ENCODE data around the gene GSDMA. TPM values are rescaled to one million over a fixed set of nuclear protein-coding genes. Genes with fewer than 3 reads are reported as not detected.
A peak's percentile ranks its signal among the peaks of the same experiment; 100 is the strongest.

Gene GSDMA, protein sequence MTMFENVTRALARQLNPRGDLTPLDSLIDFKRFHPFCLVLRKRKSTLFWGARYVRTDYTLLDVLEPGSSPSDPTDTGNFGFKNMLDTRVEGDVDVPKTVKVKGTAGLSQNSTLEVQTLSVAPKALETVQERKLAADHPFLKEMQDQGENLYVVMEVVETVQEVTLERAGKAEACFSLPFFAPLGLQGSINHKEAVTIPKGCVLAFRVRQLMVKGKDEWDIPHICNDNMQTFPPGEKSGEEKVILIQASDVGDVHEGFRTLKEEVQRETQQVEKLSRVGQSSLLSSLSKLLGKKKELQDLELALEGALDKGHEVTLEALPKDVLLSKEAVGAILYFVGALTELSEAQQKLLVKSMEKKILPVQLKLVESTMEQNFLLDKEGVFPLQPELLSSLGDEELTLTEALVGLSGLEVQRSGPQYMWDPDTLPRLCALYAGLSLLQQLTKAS
- not detected in 2 replicates for total RNA-seq
- long read RNA-seq = 0 reads

DNA sequence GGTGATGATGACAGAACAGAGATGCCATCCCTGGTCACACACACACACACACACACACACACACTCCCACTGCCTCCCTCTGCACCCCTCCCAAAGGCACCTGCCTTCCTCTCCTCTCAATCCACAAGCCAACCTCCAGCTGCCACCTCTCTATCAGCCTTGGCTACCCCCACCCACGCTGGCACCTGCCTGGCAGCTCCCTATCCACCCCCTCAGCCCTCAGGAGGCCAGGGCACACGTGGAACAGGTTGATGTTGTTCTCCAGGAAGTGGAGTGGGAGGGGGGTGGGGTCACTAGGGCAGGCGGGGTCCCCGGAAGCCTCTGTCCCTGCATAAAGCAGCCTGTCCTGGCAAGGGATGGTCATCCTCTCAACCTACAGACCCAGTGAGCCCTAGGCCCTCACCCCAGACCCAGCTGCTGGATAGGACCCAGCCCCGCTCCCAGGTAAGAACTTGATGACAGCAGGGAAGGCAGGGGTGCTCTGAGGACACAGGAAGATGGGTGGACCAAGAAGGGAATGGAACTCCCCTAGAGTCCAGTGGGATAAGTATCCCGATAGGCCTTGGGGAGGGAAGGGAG lies at the start of gene GSDMA:
GSDMA (plus strand) TSS at position 363 of the 579 bp plus-strand sequence. CDS start 2,684 bp downstream, outside the sequence.
- peak within 1 kb of the TSS; percentile 76 for H3K27ac Mint-ChIP-seq (ENCODE audit: unreplicated experiment)
- peaks cover 36% of the 10 kb centered on the region for H3K27me3 Mint-ChIP-seq (ENCODE audit: low read depth)
- DNase-seq (ENCODE audit: low read depth, low spot score) = no peak
- peaks cover 5% of the 10 kb centered on the region for H3K4me1 Mint-ChIP-seq
- H3K36me3 Mint-ChIP-seq (ENCODE audit: low read depth) = no peaks in the 10 kb centered on the region
- H3K4me3 Mint-ChIP-seq = no peak within 1 kb of the TSS
- TF ChIP-seq, protein P1, sequence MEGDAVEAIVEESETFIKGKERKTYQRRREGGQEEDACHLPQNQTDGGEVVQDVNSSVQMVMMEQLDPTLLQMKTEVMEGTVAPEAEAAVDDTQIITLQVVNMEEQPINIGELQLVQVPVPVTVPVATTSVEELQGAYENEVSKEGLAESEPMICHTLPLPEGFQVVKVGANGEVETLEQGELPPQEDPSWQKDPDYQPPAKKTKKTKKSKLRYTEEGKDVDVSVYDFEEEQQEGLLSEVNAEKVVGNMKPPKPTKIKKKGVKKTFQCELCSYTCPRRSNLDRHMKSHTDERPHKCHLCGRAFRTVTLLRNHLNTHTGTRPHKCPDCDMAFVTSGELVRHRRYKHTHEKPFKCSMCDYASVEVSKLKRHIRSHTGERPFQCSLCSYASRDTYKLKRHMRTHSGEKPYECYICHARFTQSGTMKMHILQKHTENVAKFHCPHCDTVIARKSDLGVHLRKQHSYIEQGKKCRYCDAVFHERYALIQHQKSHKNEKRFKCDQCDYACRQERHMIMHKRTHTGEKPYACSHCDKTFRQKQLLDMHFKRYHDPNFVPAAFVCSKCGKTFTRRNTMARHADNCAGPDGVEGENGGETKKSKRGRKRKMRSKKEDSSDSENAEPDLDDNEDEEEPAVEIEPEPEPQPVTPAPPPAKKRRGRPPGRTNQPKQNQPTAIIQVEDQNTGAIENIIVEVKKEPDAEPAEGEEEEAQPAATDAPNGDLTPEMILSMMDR (conservative IDR thresholded peaks at IDR 0.05) = no peak
- H3K9me3 Mint-ChIP-seq = no peaks in the 10 kb centered on the region

DNA sequence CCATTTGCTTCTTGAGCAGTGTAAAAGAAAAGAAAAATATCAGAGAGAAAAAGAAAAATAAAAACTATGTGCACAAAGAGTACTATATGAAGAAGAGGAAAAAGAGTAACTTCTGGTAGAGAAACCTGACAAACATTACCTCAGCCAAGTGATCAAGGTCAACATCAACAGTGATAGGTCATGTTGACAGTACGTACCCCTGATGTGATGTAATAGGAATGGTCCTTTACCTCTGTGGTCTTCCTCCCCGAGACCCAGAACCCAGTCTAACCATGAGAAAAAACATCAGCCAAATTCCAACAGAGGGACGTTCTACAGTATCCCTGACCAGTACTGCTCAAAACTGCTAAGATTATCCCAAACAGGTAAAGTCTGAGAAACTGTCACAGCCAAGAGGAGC lies 48.8 kb upstream of the GSDMA start:
- TF ChIP-seq, protein P1 (conservative IDR thresholded peaks at IDR 0.05) = no peak
- Mint-ChIP-seq H3K27me3 (ENCODE audit: low read depth) (no peaks in the 10 kb centered on the region), H3K36me3 (ENCODE audit: low read depth) (peaks cover 6% of the 10 kb centered on the region), H3K4me3 (no peak overlapping the region), H3K4me1 (no peaks in the 10 kb centered on the region), H3K27ac (ENCODE audit: unreplicated experiment) (no peak overlapping the region), H3K9me3 (no peaks in the 10 kb centered on the region)
- no peak for DNase-seq (ENCODE audit: low read depth, low spot score)

DNA sequence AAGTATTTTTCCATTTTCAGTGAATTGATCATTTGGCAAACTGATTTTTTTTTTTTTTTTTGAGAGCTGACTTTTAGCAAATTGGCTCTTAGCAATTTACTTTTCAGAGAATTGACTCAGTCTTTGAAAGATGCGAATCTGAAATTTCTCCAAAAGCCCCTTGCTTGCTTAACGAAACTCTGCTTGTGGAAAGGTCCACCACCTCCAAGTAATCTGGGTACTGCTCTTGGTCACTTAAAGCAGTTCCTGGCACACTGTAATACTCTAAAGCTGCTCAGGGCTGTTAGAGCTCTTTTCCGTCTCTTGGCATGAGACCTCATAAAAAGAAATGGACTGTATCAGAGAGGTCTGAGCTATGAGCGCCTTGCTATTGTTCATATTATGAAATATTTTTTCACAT lies 47.2 kb upstream of the GSDMA start:
- Mint-ChIP-seq H3K4me1 (no peaks in the 10 kb centered on the region), H3K27ac (ENCODE audit: unreplicated experiment) (no peak overlapping the region)
- TF ChIP-seq, protein P1 (conservative IDR thresholded peaks at IDR 0.05) = no peak

DNA sequence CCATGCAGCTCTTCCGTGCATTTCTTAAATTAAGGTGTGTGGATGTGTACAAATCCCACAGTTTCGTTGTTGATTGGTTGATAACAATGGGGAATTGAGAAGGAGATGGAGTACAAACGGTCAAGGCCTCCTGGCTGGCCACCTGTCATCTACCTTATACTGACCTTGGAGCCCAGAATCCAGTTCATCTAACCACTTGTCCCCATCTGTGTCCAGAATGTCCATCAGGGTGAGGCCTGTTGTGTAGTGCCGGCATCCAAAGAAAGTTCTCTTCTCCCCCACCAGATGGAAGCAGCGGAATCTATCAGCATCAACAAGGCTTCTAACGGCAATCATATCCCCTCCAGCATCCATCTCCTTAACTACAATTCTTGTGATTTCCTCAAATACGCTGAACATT lies 45.9 kb upstream of the GSDMA start:
- no peaks in the 10 kb centered on the region for H3K4me1 Mint-ChIP-seq
- H3K27ac Mint-ChIP-seq (ENCODE audit: unreplicated experiment) = no peak overlapping the region
- H3K4me3 Mint-ChIP-seq = no peak overlapping the region
- peaks cover 6% of the 10 kb centered on the region for H3K36me3 Mint-ChIP-seq (ENCODE audit: low read depth)
- H3K27me3 Mint-ChIP-seq (ENCODE audit: low read depth) = no peaks in the 10 kb centered on the region
- TF ChIP-seq, protein P1 (conservative IDR thresholded peaks at IDR 0.05) = peak; percentile 28
- no peak for DNase-seq (ENCODE audit: low read depth, low spot score)
- no peaks in the 10 kb centered on the region for H3K9me3 Mint-ChIP-seq

More for the DNA sequence above, 47.2 kb upstream of the GSDMA start:
- Mint-ChIP-seq H3K36me3 (ENCODE audit: low read depth) (peaks cover 6% of the 10 kb centered on the region), H3K4me3 (no peak overlapping the region), H3K27me3 (ENCODE audit: low read depth) (no peaks in the 10 kb centered on the region), H3K9me3 (no peaks in the 10 kb centered on the region)
- no peak for DNase-seq (ENCODE audit: low read depth, low spot score)

DNA sequence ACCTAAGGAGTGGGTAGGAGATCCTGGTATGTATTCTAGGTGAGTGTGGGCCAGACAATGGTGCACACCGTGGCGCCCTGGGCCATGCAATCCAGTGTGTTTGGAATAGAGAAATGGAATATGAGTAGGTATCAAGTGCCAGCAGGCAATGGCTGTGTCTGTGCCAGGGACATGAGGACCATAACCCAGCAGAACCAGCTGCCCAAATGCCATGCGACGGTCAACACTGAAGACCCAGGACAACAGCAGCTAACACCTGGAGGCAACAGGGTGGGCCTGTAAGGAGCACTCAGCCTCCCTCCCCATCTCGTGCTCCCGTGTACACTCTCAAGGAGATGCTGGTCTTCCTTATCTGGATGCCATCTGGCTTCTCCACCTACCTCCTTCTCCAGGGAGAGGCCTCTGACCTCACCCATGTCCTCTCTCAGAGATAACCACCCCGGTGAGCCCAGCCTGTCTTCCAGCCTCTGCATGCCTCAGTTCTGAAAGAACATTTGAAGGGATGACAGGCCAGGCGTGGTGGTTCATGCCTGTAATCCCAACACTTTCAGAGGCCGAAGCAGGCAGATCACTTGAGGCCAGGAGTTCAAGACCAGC lies 43.6 kb upstream of the GSDMA start:
- DNase-seq (ENCODE audit: low read depth, low spot score) = no peak
- Mint-ChIP-seq H3K4me1 (peaks cover 2% of the 10 kb centered on the region), H3K27me3 (ENCODE audit: low read depth) (no peaks in the 10 kb centered on the region), H3K9me3 (no peaks in the 10 kb centered on the region), H3K4me3 (no peak overlapping the region), H3K36me3 (ENCODE audit: low read depth) (peaks cover 8% of the 10 kb centered on the region), H3K27ac (ENCODE audit: unreplicated experiment) (no peak overlapping the region)
- TF ChIP-seq, protein P1 (conservative IDR thresholded peaks at IDR 0.05) = no peak
